ENCODE results near the gene FANCG. TPM values are rescaled to one million over a fixed set of nuclear protein-coding genes. Genes with fewer than 3 reads are reported as not detected.
A peak's percentile ranks its signal among the peaks of the same experiment; 100 is the strongest.

FANCG gene
- total RNA-seq, 1 donor from 2014 or later = 28.8 TPM

GRCh38 chr9:35110327-35110761, 30.6 kb upstream of the FANCG start:
- Mint-ChIP-seq H3K4me1 (peaks cover 52% of the 10 kb centered on the region), H3K9me3 (no peaks in the 10 kb centered on the region), H3K4me3 (peak overlapping the region; percentile 83), H3K36me3 (ENCODE audit: low read depth) (peaks cover 12% of the 10 kb centered on the region), H3K27me3 (no peaks in the 10 kb centered on the region), H3K27ac (peak overlapping the region; percentile 88)
- DNase-seq (no peak), ATAC-seq (ENCODE audit: low read depth) (no peak)
- CTCF ChIA-PET = interaction anchor here (0.7 to 1.3 kb wide), 3 partner anchors 13 to 210 kb away, joined by 3 to 5 read pairs (median 5); partner anchors contain the start of gene PIGO
- POLR2A ChIA-PET = interaction anchor here (0.7 to 3.2 kb wide), 7 partner anchors 8 to 702 kb away, joined by 3 to 26 read pairs (median 6); partner anchors contain the start of genes CCDC107, FANCG, RMRP and SPAG8
- TF ChIP-seq CTCF (IDR thresholded peaks at IDR 0.05) = no peak
- intact Hi-C loops (cut with micrococcal nuclease) = loop anchor here (5.0 to 10.0 kb wide), 4 partner anchors 463 to 1636 kb away; partner anchors contain the start of genes GALT, MYORG, NOL6 and RECK

- TF ChIP-seq CTCF (IDR thresholded peaks at IDR 0.05) = no peak
- ChIA-PET POLR2A (no interaction called here), CTCF (no interaction called here)
- no peak overlapping the region for H3K27ac Mint-ChIP-seq
- H3K27me3 Mint-ChIP-seq = no peaks in the 10 kb centered on the region
- ATAC-seq (ENCODE audit: low read depth) = no peak
- H3K36me3 Mint-ChIP-seq (ENCODE audit: low read depth) = peaks cover 14% of the 10 kb centered on the region
- DNase-seq = no peak
- no peak overlapping the region for H3K4me3 Mint-ChIP-seq
- H3K4me1 Mint-ChIP-seq = peaks cover 40% of the 10 kb centered on the region
- intact Hi-C loops (cut with micrococcal nuclease) = no loop called here
- no peaks in the 10 kb centered on the region for H3K9me3 Mint-ChIP-seq
Measured at GRCh38 chr9:35108946-35109575, 29.3 kb upstream of the FANCG start.

- CTCF ChIA-PET = no interaction called here
- intact Hi-C loops (cut with micrococcal nuclease) = no loop called here
- Mint-ChIP-seq H3K4me1 (peaks cover 37% of the 10 kb centered on the region), H3K27me3 (no peaks in the 10 kb centered on the region), H3K27ac (no peak overlapping the region), H3K36me3 (ENCODE audit: low read depth) (peaks cover 14% of the 10 kb centered on the region), H3K9me3 (no peaks in the 10 kb centered on the region), H3K4me3 (no peak overlapping the region)
- no peak for TF ChIP-seq CTCF (IDR thresholded peaks at IDR 0.05)
- no peak for DNase-seq
- ATAC-seq (ENCODE audit: low read depth) = no peak
- POLR2A ChIA-PET = no interaction called here
Measured at GRCh38 chr9:35108461-35108860, 28.7 kb upstream of the FANCG start.

GRCh38 chr9:35107297-35108290, 27.9 kb upstream of the FANCG start:
- Mint-ChIP-seq H3K27ac (no peak overlapping the region), H3K27me3 (no peaks in the 10 kb centered on the region), H3K4me1 (peaks cover 39% of the 10 kb centered on the region), H3K4me3 (no peak overlapping the region), H3K9me3 (no peaks in the 10 kb centered on the region), H3K36me3 (ENCODE audit: low read depth) (peaks cover 19% of the 10 kb centered on the region)
- no peak for ATAC-seq (ENCODE audit: low read depth)
- intact Hi-C loops (cut with micrococcal nuclease) = no loop called here
- DNase-seq = no peak
- CTCF ChIA-PET = interaction anchor here (1.2 kb wide), 1 partner anchor 28 kb away, joined by 3 read pairs; the partner anchor contains the start of gene FANCG
- POLR2A ChIA-PET = interaction anchor here (1.1 to 1.8 kb wide), 2 partner anchors 28 to 35 kb away, joined by 4 read pairs; partner anchors contain the start of genes FANCG and VCP
- no peak for TF ChIP-seq CTCF (IDR thresholded peaks at IDR 0.05)

All from activated B cell treated with CpG ODN at 0.5 μM for 24 hours (primary cell).